HL-60 (cell line): ENCODE results near the gene CLPTM1.

ENCODE experiments used
- GABPA ChIP-seq: IDR thresholded peaks from 2 replicates; pipeline ENCODE4 v1.6.1; 2012; ENCODE audit warnings: low read depth
- POLR2AphosphoS5 ChIP-seq: IDR thresholded peaks from 2 replicates; pipeline ENCODE4 v1.6.1; 2012; ENCODE audit warnings: low read depth
- REST ChIP-seq: IDR thresholded peaks from 2 replicates; pipeline ENCODE4 v1.6.1; 2012; ENCODE audit warnings: low read depth; ENCODE audit not compliant: insufficient replicate concordance
- SPI1 ChIP-seq: IDR thresholded peaks from 2 replicates; pipeline ENCODE4 v1.6.1; 2012; ENCODE audit warnings: low read depth, mild to moderate bottlenecking, borderline replicate concordance
- TF ChIP-seq, protein P1 (sequence below): IDR thresholded peaks from one replicate; pipeline ENCODE4 v1.5.1; 2011; ENCODE audit warnings: low read length, control low read depth, inconsistent platforms; ENCODE audit not compliant: insufficient read depth

GRCh38 chr19:44939668-44940067 lies 15.5 kb upstream of the CLPTM1 start:
- TF ChIP-seq, protein P1, sequence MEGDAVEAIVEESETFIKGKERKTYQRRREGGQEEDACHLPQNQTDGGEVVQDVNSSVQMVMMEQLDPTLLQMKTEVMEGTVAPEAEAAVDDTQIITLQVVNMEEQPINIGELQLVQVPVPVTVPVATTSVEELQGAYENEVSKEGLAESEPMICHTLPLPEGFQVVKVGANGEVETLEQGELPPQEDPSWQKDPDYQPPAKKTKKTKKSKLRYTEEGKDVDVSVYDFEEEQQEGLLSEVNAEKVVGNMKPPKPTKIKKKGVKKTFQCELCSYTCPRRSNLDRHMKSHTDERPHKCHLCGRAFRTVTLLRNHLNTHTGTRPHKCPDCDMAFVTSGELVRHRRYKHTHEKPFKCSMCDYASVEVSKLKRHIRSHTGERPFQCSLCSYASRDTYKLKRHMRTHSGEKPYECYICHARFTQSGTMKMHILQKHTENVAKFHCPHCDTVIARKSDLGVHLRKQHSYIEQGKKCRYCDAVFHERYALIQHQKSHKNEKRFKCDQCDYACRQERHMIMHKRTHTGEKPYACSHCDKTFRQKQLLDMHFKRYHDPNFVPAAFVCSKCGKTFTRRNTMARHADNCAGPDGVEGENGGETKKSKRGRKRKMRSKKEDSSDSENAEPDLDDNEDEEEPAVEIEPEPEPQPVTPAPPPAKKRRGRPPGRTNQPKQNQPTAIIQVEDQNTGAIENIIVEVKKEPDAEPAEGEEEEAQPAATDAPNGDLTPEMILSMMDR, result no peak
- TF ChIP-seq GABPA, result no peak
- no peak for TF ChIP-seq REST
- TF ChIP-seq POLR2AphosphoS5, result no peak
- TF ChIP-seq SPI1, result no peak
